Activated CD4-positive, alpha-beta memory T cell treated with anti-CD3 and anti-CD28 coated beads for 36 hours (primary cell): Measurements from ENCODE around the gene TPGS1. TPM values are rescaled to one million over a fixed set of nuclear protein-coding genes. Genes with fewer than 3 reads are reported as not detected.

Experiments used
- CTCF ChIA-PET: fragments of 350-600 bp; sonication (Branson Sonifier 250); formaldehyde crosslinking; loops from one replicate; lab custom pipeline; 2021; ENCODE audit warnings: antibody characterized with exemption, inconsistent platforms; lab: Charles Lee
- POLR2A ChIA-PET: fragments of 350-600 bp; sonication (Branson Sonifier 250); formaldehyde crosslinking; loops from one replicate; lab custom pipeline; 2021; ENCODE audit warnings: antibody characterized with exemption; lab: Charles Lee
- DNase-seq: peaks from one replicate; pipeline ENCODE4 v3.0.0-alpha.2; 2020
- H3K27ac Mint-ChIP-seq: one replicate; pipeline ENCODE4 v1.8.0; 2021; ENCODE audit warnings: mixed read lengths
- H3K27me3 Mint-ChIP-seq: one replicate; pipeline ENCODE4 v1.8.0; 2021; ENCODE audit warnings: mixed read lengths
- H3K36me3 Mint-ChIP-seq: one replicate; pipeline ENCODE4 v1.8.0; 2021; ENCODE audit warnings: mixed read lengths
- H3K4me1 Mint-ChIP-seq: one replicate; pipeline ENCODE4 v1.8.0; 2021; ENCODE audit warnings: low read depth, mixed read lengths
- H3K4me3 Mint-ChIP-seq: one replicate; pipeline ENCODE4 v1.8.0; 2021; ENCODE audit warnings: mild to moderate bottlenecking, mixed read lengths
- H3K9me3 Mint-ChIP-seq: one replicate; pipeline ENCODE4 v1.8.0; 2021; ENCODE audit warnings: mixed read lengths
- intact Hi-C: fragments of 100-400 bp; cut with micrococcal nuclease; formaldehyde crosslinking; loops from one replicate; pipeline ENCODE4 v1.15.1; 2023
- total RNA-seq, 2 experiments: library from RNA; stranded (reverse); gene quantifications; one replicate each; pipeline ENCODE4 v1.2.3, GENCODE V29; 2021

TPGS1 gene
- total RNA-seq, 2 experiments from 2014 or later, result 8.1 to 8.5 TPM

DNA sequence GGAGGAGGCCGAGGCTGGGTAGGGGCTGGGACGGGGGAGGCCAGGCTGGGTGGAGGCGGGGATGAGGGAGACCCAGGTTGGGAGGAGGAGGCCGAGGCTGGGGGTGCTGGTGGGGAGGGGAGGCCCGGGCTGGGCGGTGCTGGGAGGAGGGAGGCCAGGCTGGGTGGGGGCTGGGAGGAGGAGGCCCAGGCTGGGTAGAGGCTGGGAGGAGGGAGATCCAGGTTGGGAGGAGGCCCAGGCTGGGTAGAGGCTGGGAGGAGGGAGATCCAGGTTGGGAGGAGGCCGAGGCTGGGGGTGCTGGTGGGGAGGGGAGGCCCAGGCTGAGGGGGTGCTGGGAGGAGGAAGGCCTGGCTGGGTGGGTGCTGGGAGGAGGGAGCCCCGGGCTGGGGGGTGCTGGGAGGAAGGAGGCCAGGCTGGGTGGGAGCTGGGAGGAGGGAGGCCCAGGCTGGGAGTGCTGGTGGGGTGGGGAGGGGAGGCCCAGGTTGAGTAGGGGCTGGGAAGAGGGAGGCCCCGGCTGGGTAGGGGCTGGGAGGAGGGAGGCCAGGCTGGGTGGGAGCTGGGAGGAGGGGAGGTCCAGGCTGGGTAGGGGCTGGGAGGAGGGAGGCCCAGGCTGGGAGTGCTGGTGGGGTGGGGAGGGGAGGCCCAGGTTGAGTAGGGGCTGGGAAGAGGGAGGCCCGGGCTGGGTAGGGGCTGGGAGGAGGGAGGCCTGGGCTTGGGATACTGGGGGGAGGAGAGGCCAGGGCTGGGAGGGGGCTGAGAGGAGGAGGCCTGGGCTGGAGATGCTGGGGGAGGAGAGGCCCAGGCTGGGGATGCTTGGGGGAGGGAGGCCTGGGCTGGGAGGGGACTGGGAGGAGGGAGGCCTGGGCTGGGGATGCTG is 10.7 kb downstream of the TPGS1 start:
- no peaks in the 10 kb centered on the region for H3K36me3 Mint-ChIP-seq
- DNase-seq, result no peak
- H3K27ac Mint-ChIP-seq, result no peak overlapping the region
- H3K9me3 Mint-ChIP-seq, result no peaks in the 10 kb centered on the region
- intact Hi-C loops, result no loop called here
- peaks cover 7% of the 10 kb centered on the region for H3K4me1 Mint-ChIP-seq
- CTCF ChIA-PET, result interaction anchor here (0.9 to 1.7 kb wide), 4 partner anchors 8 to 15 kb away, joined by 3 to 10 read pairs (median 4); no protein-coding TSS in a partner anchor
- no peak overlapping the region for H3K4me3 Mint-ChIP-seq
- H3K27me3 Mint-ChIP-seq, result no peaks in the 10 kb centered on the region
- POLR2A ChIA-PET, result no interaction called here

DNA sequence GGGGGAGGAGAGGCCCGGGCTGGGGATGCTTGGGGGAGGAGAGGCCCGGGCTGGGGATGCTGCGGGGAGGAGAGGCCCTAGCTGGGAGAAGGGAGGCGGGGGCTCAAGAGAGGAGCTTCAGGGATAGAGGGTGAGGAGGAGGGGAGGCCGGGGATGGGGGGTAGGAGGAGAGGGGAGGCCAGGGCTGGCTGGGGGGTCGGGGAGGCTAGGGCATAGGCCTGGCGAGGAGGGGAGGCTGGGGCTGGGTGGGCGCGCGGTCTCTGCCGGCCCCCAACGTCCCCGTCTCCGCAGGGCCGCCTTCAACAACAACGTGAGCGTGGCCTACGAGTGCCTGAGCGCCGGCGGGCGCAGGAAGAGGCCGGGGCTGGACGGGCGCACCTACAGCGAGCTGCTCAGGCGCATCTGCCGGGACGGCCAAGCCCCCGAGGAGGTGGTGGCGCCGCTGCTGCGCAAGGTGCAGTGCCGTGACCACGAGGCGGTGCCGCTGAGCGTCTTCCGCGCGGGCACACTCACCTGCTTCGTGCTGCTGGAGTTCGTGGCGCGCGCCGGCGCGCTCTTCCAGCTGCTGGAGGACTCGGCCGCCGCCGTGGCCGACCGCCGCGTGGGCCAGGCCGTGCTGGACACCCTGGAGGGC is 11.4 kb downstream of the TPGS1 start:
- H3K36me3 Mint-ChIP-seq, result no peaks in the 10 kb centered on the region
- intact Hi-C loops, result no loop called here
- peaks cover 7% of the 10 kb centered on the region for H3K4me1 Mint-ChIP-seq
- H3K27me3 Mint-ChIP-seq, result no peaks in the 10 kb centered on the region
- H3K9me3 Mint-ChIP-seq, result no peaks in the 10 kb centered on the region
- no peak overlapping the region for H3K27ac Mint-ChIP-seq
- H3K4me3 Mint-ChIP-seq, result no peak overlapping the region
- ChIA-PET POLR2A (no interaction called here), CTCF (interaction anchor here (1.2 to 1.7 kb wide), 3 partner anchors 9 to 14 kb away, joined by 4 to 10 read pairs (median 4); no protein-coding TSS in a partner anchor)
- peak; percentile 66 for DNase-seq

DNA sequence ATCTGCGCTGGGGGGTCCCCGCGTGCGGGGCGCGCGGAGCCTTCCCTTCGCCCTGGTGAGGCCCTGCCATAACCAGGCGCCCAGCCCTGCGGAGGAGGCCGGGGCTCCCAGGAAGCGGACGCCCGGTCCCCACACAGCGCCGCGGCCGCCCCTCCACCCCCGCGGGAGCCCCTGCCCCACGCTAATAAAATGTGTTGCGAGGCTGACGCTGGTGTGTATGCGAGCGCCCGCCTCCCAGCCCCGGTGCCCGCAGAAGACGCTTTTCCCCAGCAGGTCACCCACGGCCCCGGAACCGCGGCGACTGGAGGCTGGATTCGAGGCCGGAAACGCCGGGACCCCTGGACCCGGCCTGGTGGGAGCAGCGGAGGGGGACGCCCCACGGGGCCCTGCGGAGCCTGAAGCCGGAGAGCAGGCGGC is 12.2 kb downstream of the TPGS1 start:
- intact Hi-C loops, result no loop called here
- Mint-ChIP-seq H3K27me3 (no peaks in the 10 kb centered on the region), H3K36me3 (no peaks in the 10 kb centered on the region), H3K9me3 (no peaks in the 10 kb centered on the region), H3K27ac (no peak overlapping the region), H3K4me1 (peaks cover 7% of the 10 kb centered on the region), H3K4me3 (no peak overlapping the region)
- POLR2A ChIA-PET, result no interaction called here
- CTCF ChIA-PET, result interaction anchor here (1.2 to 1.7 kb wide), 3 partner anchors 9 to 14 kb away, joined by 4 to 10 read pairs (median 4); no protein-coding TSS in a partner anchor
- DNase-seq, result no peak

DNA sequence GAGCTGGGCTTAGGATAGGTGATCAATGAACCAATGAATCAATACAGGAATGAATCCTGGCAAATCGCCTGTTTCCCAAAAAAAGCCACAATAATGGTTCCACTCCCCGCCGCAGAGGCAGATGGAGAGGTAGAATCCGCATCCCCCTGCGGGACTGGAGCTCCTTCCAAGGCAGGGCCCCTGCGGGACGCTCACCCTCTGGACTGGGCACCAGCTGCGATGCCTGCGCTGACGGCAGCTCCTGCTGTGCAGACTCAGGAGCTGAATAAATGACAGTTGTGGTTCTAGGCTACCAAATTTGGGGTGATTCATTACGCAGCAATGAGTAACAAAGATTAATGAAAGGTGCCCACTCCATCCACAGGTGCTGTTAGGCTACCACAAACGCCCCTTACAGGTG is 15.4 kb downstream of the TPGS1 start:
- POLR2A ChIA-PET, result interaction anchor here (0.6 kb wide), 1 partner anchor 8 kb away, joined by 4 read pairs; the partner anchor contains the start of gene CDC34
- peaks cover 3% of the 10 kb centered on the region for H3K4me1 Mint-ChIP-seq
- H3K4me3 Mint-ChIP-seq, result no peak overlapping the region
- CTCF ChIA-PET, result interaction anchor here (1.1 to 4.1 kb wide), 3 partner anchors 10 to 16 kb away, joined by 3 to 25 read pairs (median 9); partner anchors contain the start of gene TPGS1
- no peak overlapping the region for H3K27ac Mint-ChIP-seq
- H3K27me3 Mint-ChIP-seq, result no peaks in the 10 kb centered on the region
- intact Hi-C loops, result no loop called here
- no peak for DNase-seq
- H3K36me3 Mint-ChIP-seq, result no peaks in the 10 kb centered on the region
- H3K9me3 Mint-ChIP-seq, result no peaks in the 10 kb centered on the region

DNA sequence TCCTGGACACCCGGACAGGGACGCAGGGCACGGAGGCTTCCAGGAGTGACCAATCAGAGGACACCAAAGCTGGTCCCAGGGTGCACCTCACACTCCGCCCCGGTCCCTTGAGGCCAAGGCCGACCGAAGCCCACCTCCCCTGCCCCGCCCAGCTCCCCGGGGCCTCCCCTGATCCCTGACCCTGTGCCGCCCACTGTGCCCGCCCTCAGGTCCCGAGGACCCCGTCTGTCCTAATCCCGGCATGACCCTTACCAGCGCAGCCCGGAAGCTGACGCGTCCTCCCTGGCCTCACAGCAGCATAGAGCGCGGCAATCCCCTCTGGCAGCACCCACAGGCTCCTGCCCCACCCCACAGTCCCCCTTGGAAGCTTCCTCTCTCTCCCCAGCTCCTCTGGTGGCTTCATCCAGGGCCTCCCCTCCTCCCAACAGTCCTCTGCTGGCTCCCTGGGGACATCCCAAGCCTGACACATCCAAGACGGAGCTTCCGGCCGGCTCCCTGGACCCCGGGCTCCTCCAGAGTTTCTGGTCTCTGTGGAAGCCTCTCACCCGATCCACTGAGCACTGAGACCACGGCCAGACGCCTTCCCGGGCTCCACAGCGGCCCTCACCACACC is 16.9 kb downstream of the TPGS1 start:
- Mint-ChIP-seq H3K36me3 (no peaks in the 10 kb centered on the region), H3K27ac (no peak overlapping the region), H3K27me3 (peaks cover 3% of the 10 kb centered on the region), H3K9me3 (no peaks in the 10 kb centered on the region), H3K4me1 (peaks cover 3% of the 10 kb centered on the region), H3K4me3 (no peak overlapping the region)
- intact Hi-C loops, result no loop called here
- CTCF ChIA-PET, result interaction anchor here (0.6 to 4.1 kb wide), 2 partner anchors 14 to 108 kb away, joined by 3 to 25 read pairs; no protein-coding TSS in a partner anchor
- POLR2A ChIA-PET, result no interaction called here
- DNase-seq, result no peak

DNA sequence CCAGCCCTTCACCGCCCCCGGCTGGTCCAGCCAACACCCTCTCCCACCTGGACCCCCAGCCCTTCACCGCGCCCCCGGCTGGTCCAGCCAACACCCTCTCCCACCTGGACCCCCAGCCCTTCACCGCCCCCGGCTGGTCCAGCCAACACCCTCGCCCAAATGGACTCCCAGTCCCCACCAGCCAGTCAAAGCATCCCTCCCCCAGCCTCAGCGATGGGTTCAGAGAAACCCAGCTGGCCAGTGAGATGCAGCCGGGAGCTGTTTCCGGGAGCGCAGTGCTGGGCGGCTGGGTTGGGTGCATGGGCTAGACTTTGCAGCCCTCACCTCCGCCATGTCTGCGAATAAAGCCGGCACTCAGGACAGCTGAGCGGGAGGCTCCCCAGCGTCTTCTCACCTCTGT is 17.7 kb downstream of the TPGS1 start:
- Mint-ChIP-seq H3K27me3 (peaks cover 3% of the 10 kb centered on the region), H3K36me3 (no peaks in the 10 kb centered on the region), H3K4me3 (no peak overlapping the region), H3K4me1 (peaks cover 3% of the 10 kb centered on the region), H3K9me3 (no peaks in the 10 kb centered on the region), H3K27ac (no peak overlapping the region)
- ChIA-PET CTCF (interaction anchor here (1.6 kb wide), 1 partner anchor 14 kb away, joined by 7 read pairs; no protein-coding TSS in a partner anchor), POLR2A (no interaction called here)
- no peak for DNase-seq
- intact Hi-C loops, result no loop called here

DNA sequence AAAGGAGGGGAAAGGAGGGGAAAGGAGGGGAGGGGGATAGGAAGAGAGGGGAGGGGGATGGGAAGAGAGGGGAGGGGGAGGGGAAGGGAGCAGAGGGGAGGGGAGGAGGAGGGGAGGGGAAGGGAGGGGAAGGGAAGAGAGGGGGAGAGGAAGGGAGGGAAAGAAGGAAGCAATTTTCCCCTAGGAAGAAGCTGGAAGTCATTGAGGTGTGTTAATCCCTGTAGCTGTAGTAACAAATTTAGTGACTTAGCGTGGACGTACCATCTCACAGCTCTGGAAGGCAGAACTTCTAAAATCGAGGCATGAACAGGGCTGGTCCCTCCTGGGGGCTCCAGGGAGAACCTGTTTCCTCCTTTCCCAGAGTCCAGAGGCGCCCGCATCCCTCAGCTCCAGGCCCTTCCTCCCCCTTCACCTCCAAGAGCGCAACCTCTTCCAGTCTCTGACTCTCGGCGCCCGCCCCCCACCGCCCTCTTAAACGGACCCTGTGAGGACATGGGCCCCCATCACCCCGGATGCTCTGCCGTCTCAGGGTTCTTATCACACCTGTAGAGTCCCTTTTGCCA is 18.6 kb downstream of the TPGS1 start:
- H3K4me1 Mint-ChIP-seq, result peaks cover under 1% of the 10 kb centered on the region
- DNase-seq, result no peak
- no peaks in the 10 kb centered on the region for H3K9me3 Mint-ChIP-seq
- no peak overlapping the region for H3K4me3 Mint-ChIP-seq
- intact Hi-C loops, result no loop called here
- ChIA-PET POLR2A (interaction anchor here (0.6 kb wide), 2 partner anchors 71 to 146 kb away, joined by 3 read pairs; no protein-coding TSS in a partner anchor), CTCF (interaction anchor here (1.6 kb wide), 1 partner anchor 15 kb away, joined by 7 read pairs; no protein-coding TSS in a partner anchor)
- no peaks in the 10 kb centered on the region for H3K36me3 Mint-ChIP-seq
- H3K27me3 Mint-ChIP-seq, result peaks cover 3% of the 10 kb centered on the region
- no peak overlapping the region for H3K27ac Mint-ChIP-seq

DNA sequence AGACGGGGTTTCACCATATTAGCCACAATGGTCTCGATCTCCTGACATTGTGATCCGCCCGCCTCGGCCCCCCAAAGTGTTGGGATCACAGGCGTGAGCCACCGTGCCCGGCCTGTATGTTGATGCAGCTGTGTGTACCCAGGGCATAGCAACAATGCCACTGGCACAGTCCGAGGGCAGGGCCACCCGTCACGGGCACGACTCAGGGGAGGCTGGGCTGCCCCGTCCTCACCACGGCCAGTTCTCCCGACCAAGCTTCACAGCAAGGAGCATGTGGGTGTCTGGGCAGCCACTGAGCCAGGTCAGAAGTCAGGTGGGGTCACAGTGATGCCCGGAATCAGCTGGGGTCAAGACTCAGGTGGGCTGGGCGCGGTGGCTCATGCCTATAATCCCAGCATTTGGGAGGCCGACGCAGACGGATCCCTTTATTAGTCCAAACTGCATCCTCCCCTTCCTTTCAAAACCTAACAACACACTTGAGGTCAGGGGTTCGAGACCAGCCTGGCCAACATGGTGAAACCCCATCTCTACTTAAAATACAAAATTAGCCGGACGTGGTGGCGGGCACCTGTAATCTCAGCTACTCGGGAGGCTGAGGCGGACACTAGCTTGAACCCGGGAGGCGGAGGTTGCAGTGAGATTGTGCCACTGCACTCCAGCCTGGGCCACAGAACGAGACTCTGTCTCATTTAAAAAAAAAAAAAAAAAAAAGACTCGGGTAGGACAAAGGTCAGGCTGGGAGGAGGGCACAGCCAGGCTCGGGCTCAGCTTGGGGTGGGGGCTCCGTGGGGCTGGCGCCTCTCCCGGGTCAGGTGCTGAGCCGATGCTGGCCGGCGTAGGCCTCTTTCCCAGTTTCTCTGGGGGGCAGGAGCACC is 23.1 kb downstream of the TPGS1 start:
- Mint-ChIP-seq H3K36me3 (peaks cover 2% of the 10 kb centered on the region), H3K9me3 (no peaks in the 10 kb centered on the region), H3K4me3 (peak overlapping the region; percentile 81), H3K27me3 (peaks cover 3% of the 10 kb centered on the region), H3K4me1 (peaks cover 12% of the 10 kb centered on the region), H3K27ac (peak overlapping the region; percentile 80)
- POLR2A ChIA-PET, result interaction anchor here (0.7 to 3.4 kb wide), 7 partner anchors 8 to 42 kb away, joined by 3 to 13 read pairs (median 4); partner anchors contain the start of genes BSG and TPGS1
- CTCF ChIA-PET, result interaction anchor here (3.5 to 4.5 kb wide), 2 partner anchors 20 to 23 kb away, joined by 17 to 66 read pairs; partner anchors contain the start of gene TPGS1
- no peak for DNase-seq
- intact Hi-C loops, result loop anchor here (2.0 kb wide), 2 partner anchors 20 to 42 kb away; partner anchors contain the start of gene BSG

DNA sequence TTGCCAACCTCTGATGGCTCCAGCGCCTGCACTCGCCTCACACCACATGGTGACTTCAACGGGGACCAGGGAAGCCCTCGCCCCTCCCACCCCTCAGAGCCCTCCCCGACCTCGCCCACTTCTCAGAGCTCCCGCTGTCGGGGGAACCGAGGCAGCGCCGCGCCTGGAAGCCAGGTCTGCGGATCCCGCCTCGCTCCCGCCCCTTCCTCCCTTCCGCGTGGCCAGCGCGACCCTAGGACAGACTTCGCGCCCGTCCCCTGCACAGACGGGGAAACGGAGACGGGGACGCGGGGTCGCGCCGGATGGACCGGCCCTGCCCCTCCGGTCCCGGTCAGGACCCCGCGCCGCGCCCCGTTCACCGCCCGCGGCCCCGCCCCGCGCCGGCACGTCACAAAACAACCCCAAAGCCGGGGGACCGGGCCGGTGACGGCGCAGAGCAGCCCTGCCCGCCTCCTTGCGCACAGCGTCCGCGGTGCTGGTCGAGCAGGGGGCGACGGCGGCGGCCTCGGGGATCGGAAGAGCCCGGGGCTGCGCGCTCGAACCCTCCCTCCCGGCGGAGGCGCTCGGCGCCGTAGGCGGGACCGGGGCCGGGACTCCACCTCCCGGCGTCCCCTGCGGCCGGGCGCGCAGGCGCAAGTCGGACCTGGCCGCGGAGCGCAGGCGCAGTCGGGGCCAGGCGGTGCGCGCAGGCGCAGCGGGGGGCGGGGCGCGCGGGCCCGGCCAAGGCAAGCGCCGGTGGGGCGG is 23.9 kb downstream of the TPGS1 start:
- H3K27ac Mint-ChIP-seq, result peak overlapping the region; percentile 80
- H3K4me1 Mint-ChIP-seq, result peaks cover 12% of the 10 kb centered on the region
- POLR2A ChIA-PET, result interaction anchor here (0.7 to 3.4 kb wide), 7 partner anchors 9 to 42 kb away, joined by 3 to 13 read pairs (median 4); partner anchors contain the start of genes BSG, GZMM and TPGS1

More for the DNA sequence above, 23.9 kb downstream of the TPGS1 start:
- Mint-ChIP-seq H3K9me3 (no peaks in the 10 kb centered on the region), H3K27me3 (peaks cover 3% of the 10 kb centered on the region), H3K4me3 (peak overlapping the region; percentile 81), H3K36me3 (peaks cover 2% of the 10 kb centered on the region)
- DNase-seq, result peak; percentile 90
- intact Hi-C loops, result loop anchor here (2.0 kb wide), 2 partner anchors 20 to 42 kb away; partner anchors contain the start of gene BSG
- CTCF ChIA-PET, result interaction anchor here (1.0 to 4.5 kb wide), 4 partner anchors 20 to 80 kb away, joined by 3 to 66 read pairs (median 12); partner anchors contain the start of gene TPGS1
